CD4-positive, alpha-beta T cell (primary cell): ENCODE data around the gene CFAP61. TPM values are rescaled to one million over a fixed set of nuclear protein-coding genes. Genes with fewer than 3 reads are reported as not detected.

ENCODE experiments used
- ATAC-seq: fragments of 200-7000 bp; cut with Tn5 transposase; one replicate; pipeline ENCODE4 v1.10.0; 2022; ENCODE audit warnings: mild to moderate bottlenecking; ENCODE audit not compliant: poor library complexity
- CTCF ChIA-PET: fragments of 350-600 bp; sonication (Branson Sonifier 250); formaldehyde crosslinking; loops from one replicate; lab custom pipeline; 2021; ENCODE audit warnings: antibody characterized with exemption, inconsistent platforms; lab: Charles Lee
- POLR2A ChIA-PET: fragments of 350-600 bp; sonication (Branson Sonifier 250); formaldehyde crosslinking; loops from one replicate; lab custom pipeline; 2021; ENCODE audit warnings: antibody characterized with exemption, inconsistent platforms; lab: Charles Lee
- DNase-seq, 14 experiments: peaks; one replicate each; pipeline ENCODE4 v3.0.0-alpha.2; 2013 to 2020; ENCODE audit warnings: mixed read lengths in 2 of 14
- H3K27ac ChIP-seq, 2 donors: one replicate each; pipeline versions ENCODE4 v1.5.1 to v1.7.0; 2013; ENCODE audit warnings: low read length in 2 of 2, low read depth in 1 of 2, mild to moderate bottlenecking in 1 of 2
- H3K27me3 ChIP-seq, 2 experiments: 1 replicate in 1 of 2; 2 replicates in 1 of 2; pipeline versions ENCODE4 v1.6.1 to v1.7.0; 2013; ENCODE audit warnings: low read length in 2 of 2, control low read depth in 1 of 2, mild to moderate bottlenecking in 1 of 2, moderate library complexity in 1 of 2; ENCODE audit not compliant: insufficient read depth in 2 of 2, control insufficient read depth in 1 of 2
- H3K36me3 ChIP-seq: one replicate; pipeline ENCODE4 v1.6.1; 2013; ENCODE audit warnings: low read length, control low read depth; ENCODE audit not compliant: insufficient read depth
- H3K4me1 ChIP-seq: one replicate; pipeline ENCODE4 v1.6.1; 2013; ENCODE audit warnings: low read length, control low read depth; ENCODE audit not compliant: insufficient read depth
- H3K4me3 ChIP-seq: one replicate; pipeline ENCODE4 v1.5.1; 2013; ENCODE audit warnings: mild to moderate bottlenecking, low read length, moderate library complexity
- H3K9me3 ChIP-seq, 2 experiments: 1 replicate in 1 of 2; 2 replicates in 1 of 2; pipeline versions ENCODE4 v1.6.1 to v1.7.0; 2013; ENCODE audit warnings: low read length in 2 of 2, mild to moderate bottlenecking in 2 of 2, control low read depth in 1 of 2, moderate library complexity in 1 of 2; ENCODE audit not compliant: control insufficient read depth in 1 of 2, insufficient read depth in 1 of 2
- H3K27ac Mint-ChIP-seq: one replicate; pipeline ENCODE4 v1.8.0; 2020; ENCODE audit warnings: mixed read lengths
- H3K27me3 Mint-ChIP-seq: one replicate; pipeline ENCODE4 v1.8.0; 2021; ENCODE audit warnings: mixed read lengths
- H3K36me3 Mint-ChIP-seq: one replicate; pipeline ENCODE4 v1.8.0; 2021; ENCODE audit warnings: low read depth, mixed read lengths
- H3K4me1 Mint-ChIP-seq: one replicate; pipeline ENCODE4 v1.8.0; 2021; ENCODE audit warnings: low read depth, mixed read lengths
- H3K4me3 Mint-ChIP-seq: one replicate; pipeline ENCODE4 v1.8.0; 2020; ENCODE audit warnings: mild to moderate bottlenecking, mixed read lengths
- H3K9me3 Mint-ChIP-seq: one replicate; pipeline ENCODE4 v1.8.0; 2020; ENCODE audit warnings: mixed read lengths
- CTCF ChIP-seq: fragments of 200-600 bp; IDR thresholded peaks from one replicate; pipeline ENCODE4 v1.8.0; 2022; ENCODE audit warnings: antibody characterized with exemption, mild to moderate bottlenecking
- intact Hi-C, 2 experiments: fragments of 100-400 bp; cut with DNase I in 1 of 2; cut with micrococcal nuclease in 1 of 2; formaldehyde crosslinking; loops; one replicate each; pipeline versions ENCODE4 v1.15.1 to v1.9.0; 2023 to 2025; cut with DNase I, micrococcal nuclease
- total RNA-seq, 174 experiments: library from RNA in 2 of 174; stranded (reverse) in 2 of 174; gene quantifications; one replicate each; pipeline ENCODE4 v1.2.3 and lab custom pipeline; 2021 to 2026

Gene CFAP61
- total RNA-seq, 2 experiments from 2014 or later, result not detected

- H3K27ac ChIP-seq, result no peak overlapping the region
- Mint-ChIP-seq H3K27me3 (peaks cover 6% of the 10 kb centered on the region), H3K27ac (no peak overlapping the region), H3K4me3 (no peak overlapping the region), H3K9me3 (no peaks in the 10 kb centered on the region), H3K4me1 (no peaks in the 10 kb centered on the region), H3K36me3 (no peaks in the 10 kb centered on the region)
- intact Hi-C loops, result no loop called here
- H3K9me3 ChIP-seq, result peaks cover 0 to 6% of the 10 kb centered on the region in 2 experiments
- ChIA-PET CTCF (no interaction called here), POLR2A (no interaction called here)
- no peaks in the 10 kb centered on the region for H3K4me1 ChIP-seq
- no peak for DNase-seq
- H3K36me3 ChIP-seq, result no peaks in the 10 kb centered on the region
- H3K27me3 ChIP-seq, result no peaks in the 10 kb centered on the region
- no peak for ATAC-seq
- no peak overlapping the region for H3K4me3 ChIP-seq
- TF ChIP-seq CTCF, result no peak
Observed at GRCh38 chr20:20304942-20305341, 252.6 kb downstream of the CFAP61 start.

DNA sequence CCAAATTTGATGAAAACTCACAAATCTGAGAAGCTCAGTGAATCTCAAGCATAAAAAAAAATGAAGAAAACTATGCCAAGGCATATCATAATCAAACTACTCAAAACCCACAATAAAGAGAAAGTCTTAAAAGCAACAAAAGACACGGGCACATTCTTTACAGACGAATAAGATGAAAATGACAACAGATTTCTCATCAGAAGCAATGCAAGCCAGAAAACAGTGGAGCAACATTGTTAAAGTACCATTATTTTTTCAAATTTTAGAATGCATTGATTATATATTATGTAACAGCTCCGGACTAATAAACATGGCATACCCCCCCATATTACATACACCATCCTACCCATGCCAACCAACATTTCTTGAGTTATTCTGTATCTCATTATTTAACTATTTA, 260.2 kb downstream of the CFAP61 start:
- POLR2A ChIA-PET, result no interaction called here
- no peak for ATAC-seq
- Histone ChIP-seq H3K9me3 (peaks cover 0 to 6% of the 10 kb centered on the region in 2 experiments), H3K4me1 (no peaks in the 10 kb centered on the region), H3K27ac (no peak overlapping the region), H3K4me3 (no peak overlapping the region), H3K36me3 (no peaks in the 10 kb centered on the region), H3K27me3 (no peaks in the 10 kb centered on the region)
- intact Hi-C loops, result no loop called here
- Mint-ChIP-seq H3K4me3 (no peak overlapping the region), H3K9me3 (peaks cover 2% of the 10 kb centered on the region), H3K27ac (no peak overlapping the region), H3K4me1 (no peaks in the 10 kb centered on the region), H3K36me3 (no peaks in the 10 kb centered on the region), H3K27me3 (peaks cover 5% of the 10 kb centered on the region)
- no peak for TF ChIP-seq CTCF
- CTCF ChIA-PET, result no interaction called here
- no peak for DNase-seq

GRCh38 chr20:20317195-20317594, 264.9 kb downstream of the CFAP61 start:
- no peak for ATAC-seq
- Mint-ChIP-seq H3K9me3 (peaks cover 5% of the 10 kb centered on the region), H3K4me3 (no peak overlapping the region), H3K36me3 (no peaks in the 10 kb centered on the region), H3K4me1 (no peaks in the 10 kb centered on the region), H3K27ac (no peak overlapping the region), H3K27me3 (peaks cover 12% of the 10 kb centered on the region)
- H3K27me3 ChIP-seq, result peaks cover 0 to 2% of the 10 kb centered on the region in 2 experiments
- intact Hi-C loops, result no loop called here
- peaks cover 0 to 15% of the 10 kb centered on the region in 2 experiments for H3K9me3 ChIP-seq
- peak in 2 of 14 experiments; percentile 19 to 26 for DNase-seq
- H3K36me3 ChIP-seq, result no peaks in the 10 kb centered on the region
- no peak overlapping the region for H3K27ac ChIP-seq
- no peak overlapping the region for H3K4me3 ChIP-seq
- CTCF ChIA-PET, result no interaction called here
- POLR2A ChIA-PET, result no interaction called here
- TF ChIP-seq CTCF, result no peak
- no peaks in the 10 kb centered on the region for H3K4me1 ChIP-seq
